NCI-H1105 treated with DMSO at 0.1 percent for 48 hours (cell line): ENCODE data around the gene REPIN1.

Source experiments
- DNase-seq: peaks from one replicate; lab custom pipeline; 2025; lab: John Stamatoyannopoulos, UW

Gene REPIN1

DNA sequence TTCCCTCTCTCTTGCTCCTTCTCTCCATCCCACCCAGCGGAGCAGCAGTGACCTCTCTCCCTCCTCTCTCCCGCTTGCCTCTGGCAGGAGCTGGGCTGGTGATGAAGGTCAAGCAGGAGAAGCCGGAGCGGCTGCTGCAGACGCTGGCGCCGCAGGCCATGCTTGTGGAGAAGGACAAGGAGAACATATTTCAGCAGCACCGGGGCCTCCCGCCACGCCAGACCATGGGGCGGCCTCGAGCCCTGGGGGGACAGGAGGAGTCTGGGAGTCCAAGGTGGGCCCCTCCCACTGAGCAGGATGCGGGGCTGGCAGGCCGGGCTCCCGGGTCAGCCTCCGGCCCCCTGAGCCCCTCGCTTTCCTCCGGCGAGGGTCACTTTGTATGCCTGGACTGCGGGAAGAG is 27.8 kb downstream of the REPIN1 start:
- DNase-seq, result no peak

DNA sequence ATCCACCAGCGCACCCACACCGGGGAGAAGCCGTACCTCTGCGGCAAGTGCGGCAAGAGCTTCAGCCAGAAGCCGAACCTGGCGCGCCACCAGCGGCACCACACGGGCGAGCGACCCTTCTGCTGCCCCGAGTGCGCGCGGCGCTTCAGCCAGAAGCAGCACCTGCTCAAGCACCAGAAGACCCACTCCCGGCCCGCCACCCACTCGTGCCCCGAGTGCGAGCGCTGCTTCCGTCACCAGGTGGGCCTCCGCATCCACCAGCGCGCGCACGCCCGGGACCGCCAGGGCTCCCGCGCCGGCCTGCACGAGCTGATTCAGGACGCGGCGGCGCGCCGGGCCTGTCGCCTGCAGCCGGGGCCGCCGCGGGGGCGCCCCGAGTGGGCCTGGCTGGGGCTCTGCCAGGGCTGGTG is 28.2 kb downstream of the REPIN1 start:
- DNase-seq, result no peak

GRCh38 chr7:150397346-150398107 is 28.9 kb downstream of the REPIN1 start:
- no peak for DNase-seq

DNA sequence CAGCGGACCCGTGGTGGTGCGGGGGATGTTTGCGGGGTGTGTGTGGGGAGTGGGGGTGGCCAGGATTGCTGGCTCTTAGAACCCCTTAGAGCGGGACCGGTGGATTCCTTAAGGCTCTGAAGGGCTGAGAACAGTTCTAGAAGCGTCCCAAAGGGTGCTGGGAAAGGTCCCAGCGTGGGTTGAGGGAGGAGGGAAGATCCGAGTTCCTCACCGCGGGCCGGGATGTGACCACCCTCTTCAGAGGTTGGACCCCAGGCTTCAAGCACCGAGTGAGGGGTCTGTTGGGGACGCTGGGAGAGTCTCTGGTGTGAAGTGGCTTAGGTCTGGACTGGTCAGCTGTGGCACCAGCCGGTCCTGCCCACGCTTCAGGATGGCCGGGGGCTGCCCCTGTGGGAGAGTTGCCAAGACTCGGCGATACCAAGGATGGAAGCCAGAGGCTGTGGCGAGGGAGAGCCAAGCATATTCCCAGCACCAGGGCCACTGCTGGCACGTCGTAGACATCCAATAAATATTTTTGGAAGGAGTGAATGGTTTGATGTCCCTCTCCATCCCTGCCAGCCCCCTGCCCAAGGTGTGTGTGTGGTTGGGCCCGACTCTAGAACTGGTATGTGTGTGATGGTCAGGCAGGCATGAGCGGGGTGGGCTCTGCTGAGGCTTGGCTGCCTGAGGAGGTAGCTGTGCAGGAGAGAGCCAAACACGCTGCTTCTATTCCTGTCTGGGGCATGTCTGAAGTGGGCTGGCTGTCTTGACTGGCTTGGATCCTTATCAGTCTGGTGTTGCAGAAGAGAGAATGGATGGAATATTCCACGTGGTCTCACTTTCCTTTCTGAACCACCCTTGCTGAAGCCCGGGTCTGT is 29.7 kb downstream of the REPIN1 start:
- no peak for DNase-seq

GRCh38 chr7:150398965-150399320 is 30.3 kb downstream of the REPIN1 start:
- DNase-seq, result no peak

GRCh38 chr7:150399421-150400007 is 30.9 kb downstream of the REPIN1 start:
- no peak for DNase-seq

DNA sequence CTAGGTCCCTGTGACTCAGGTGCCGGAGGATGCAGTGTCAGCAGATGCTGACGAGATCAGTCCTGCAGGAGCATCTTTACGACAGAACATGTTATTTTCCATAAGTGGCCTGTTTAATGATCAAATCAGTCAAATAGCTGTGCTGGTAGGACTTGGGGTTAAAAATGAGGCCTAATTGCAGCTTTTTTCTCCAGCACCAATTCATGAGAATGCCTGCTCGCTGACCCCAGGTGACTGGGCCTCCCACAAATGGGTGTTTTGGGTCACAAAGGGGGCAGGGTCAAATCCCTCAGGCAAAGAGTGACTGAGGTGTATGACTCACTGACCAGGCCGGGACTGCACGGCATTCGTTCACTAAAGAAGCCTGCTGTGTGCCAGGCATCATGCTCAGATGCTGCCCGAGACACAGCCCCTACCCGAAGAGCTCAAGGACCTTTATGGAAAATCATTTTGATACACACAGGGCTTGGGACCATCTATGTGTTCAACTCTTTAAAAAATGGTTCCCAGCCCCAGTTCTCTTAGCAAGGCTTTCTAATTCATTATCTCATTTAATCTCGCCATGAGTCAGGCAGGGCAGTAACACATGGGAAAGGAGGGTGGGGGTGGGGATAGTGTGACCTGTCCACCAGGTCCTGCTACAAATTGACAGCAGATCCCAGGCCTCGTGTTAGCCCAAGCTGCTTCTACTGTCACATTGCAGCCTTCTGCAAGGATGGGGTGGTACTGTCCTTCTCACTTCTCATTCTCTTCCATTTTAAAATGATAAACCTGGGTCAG is 31.6 kb downstream of the REPIN1 start:
- DNase-seq, result no peak

- DNase-seq, result no peak
These were observed 32.3 kb downstream of the REPIN1 start for GRCh38 chr7:150400788-150401423.

DNA sequence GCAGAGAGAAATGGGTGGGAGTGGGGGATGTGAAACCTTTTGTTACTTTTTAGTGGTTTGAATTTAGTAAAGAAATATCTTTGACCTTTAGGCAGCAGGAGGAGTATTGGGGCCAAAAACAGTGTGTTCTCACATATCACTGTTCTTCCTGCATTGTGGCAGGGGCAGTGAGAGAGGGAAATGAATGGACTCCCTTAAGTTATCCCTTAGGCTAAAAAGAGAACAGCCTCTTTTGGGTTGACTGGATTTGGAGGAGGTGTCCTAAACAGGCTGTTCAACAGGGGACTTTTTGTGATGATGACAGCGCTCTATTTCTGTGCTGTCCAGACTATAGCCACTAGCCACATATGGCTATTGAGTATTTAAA is 32.8 kb downstream of the REPIN1 start:
- DNase-seq, result no peak

- no peak for DNase-seq
These were observed 33.4 kb downstream of the REPIN1 start for GRCh38 chr7:150401861-150402631.

DNA sequence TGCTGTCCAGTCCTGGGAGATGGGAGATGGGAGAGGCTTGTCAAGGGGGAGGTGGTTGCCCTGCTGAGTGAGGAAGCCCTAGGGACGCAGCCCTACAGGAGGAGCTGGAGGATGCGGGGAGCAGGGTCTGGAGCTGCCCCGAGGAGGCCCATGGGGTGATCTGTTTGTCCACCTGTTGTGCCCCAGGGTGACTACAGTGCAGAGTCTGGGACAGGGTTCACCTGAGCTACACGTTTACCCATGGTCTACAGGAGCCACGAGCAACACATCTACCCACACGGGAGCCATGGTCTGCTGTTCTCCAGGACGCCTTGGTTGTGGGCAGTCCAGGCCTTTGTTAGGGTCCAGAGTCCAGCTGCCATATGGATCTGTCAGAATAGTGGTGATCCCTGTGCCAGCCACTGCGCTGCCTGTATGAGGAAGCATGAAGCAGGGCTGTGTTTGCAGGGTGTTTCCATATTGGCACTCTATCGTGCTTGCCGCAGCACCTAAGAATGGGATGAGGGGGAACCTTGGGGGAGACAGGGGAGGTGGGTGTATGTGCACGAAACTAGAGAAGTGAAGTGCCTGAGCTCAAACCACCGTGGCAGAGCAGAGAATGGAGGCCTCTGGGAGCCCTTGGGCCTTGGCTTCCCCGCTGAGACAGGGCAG is 34.2 kb downstream of the REPIN1 start:
- DNase-seq, result no peak

DNA sequence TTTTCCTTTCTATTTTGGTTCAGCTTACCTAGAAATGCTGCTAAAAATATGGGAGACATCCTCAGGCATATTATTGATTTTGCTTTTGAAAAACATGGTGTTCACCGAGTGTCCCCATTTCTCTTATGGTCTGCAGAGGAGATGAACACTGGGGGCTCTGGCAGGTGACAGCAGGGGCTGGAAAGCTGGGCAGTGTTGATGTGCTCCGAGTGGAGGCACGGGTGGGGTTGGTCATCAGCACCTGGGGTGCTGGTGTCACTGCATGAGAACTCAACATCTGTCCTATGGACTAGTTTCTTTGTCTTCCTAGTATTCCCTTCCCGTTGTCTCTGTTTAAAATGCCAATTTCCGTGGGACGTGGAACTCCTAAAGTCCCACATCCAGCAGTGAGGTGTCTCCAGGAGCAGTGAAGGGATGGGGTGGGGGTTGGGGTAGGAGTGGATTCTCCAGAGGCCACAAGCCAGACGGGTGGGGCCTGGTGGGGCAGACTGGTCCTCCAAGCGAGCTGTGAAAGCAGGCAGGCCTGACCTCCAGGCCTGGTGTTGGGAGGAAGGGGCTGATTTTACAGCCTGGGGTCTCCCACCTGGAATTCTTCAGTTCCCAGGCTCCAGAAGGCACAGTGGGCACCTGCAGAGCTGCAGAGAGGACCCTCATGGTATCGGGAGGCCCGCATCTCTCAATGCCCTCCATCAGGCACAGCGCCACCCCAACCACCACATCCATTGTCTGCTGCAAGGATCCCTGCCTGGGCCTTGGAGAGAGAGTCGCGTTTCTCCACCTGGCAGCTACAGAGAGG is 35.0 kb downstream of the REPIN1 start:
- no peak for DNase-seq

DNA sequence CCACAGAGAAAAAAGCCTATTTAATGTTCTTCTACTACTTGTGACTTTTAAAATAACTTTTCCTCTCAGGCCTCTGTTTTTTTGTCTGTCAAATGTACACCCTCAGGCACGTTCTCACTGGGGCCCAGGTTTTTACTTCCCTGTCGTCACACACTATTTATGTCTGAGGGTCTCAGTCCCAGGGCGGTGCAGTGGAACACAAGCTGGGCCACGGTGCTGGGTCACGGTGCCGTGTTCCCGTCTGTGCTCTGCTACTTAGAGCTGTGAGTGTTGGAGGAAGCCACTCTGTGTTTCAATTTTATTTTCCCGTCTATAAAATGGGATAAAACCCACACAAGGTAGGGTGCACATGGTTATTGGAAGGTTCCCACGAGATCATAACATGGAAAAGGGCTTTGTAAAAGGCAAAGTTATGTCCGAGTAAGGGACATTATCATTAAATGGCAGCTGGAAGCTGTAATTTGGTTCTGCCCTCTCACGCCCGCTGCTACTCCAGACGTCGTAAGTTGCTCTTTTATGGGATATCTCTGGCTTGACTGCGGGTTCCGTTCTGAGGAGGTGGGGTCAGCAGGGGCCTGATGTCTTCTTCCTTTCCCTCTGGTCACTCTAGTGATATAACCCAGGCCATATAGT is 35.7 kb downstream of the REPIN1 start:
- DNase-seq, result no peak

GRCh38 chr7:150404805-150405583 is 36.4 kb downstream of the REPIN1 start:
- peak; percentile 78 for DNase-seq

- DNase-seq, result peak; percentile 27
These were observed 37.1 kb downstream of the REPIN1 start for GRCh38 chr7:150405584-150406311.

DNA sequence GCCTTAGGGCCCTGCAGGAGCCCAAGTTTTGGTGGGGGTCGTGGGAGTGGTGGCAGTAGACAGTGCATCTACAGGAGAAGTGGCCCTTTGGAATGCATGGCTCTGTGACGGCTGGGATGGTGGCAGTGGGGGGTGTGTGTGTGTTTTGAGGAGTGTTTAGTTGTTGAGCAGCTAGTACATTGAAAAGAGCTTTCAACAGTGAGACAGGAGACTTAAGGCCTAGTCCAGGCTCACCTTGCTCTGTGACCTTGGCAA is 37.6 kb downstream of the REPIN1 start:
- no peak for DNase-seq

GRCh38 chr7:150406567-150407421 is 38.2 kb downstream of the REPIN1 start:
- no peak for DNase-seq
